ENCODE measurements around the gene CAMK1G. TPM values are rescaled to one million over a fixed set of nuclear protein-coding genes. Genes with fewer than 3 reads are reported as not detected.

Gene CAMK1G
- total and polyA plus RNA-seq, 2 experiments from 2014 or later: 0.11 TPM; not detected in 1

DNA sequence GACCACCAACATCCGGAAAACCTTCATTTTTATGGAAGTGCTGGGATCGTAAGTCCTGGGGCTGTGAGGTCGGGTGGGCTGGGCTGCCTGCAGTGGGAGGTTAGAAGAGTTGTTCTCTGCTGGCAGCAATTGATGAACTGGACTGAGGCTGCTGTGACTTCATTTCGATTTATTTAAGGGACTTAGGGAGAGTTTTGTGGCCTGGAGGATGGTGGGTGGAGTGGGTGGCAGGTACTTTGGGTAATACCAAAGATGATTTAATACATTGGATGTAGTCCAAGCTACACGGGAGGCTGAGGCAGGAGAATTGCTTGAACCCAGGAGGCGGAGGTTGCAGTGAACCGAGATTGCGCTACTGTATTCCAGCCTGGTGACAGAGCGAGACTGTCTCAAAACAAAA, 11.5 kb downstream of the CAMK1G start:
- Histone ChIP-seq H3K79me2 (ENCODE audit: insufficient read depth) (no peaks in the 10 kb centered on the region), H3K9me2 (ENCODE audit: insufficient read depth) (no peaks in the 10 kb centered on the region), H3K9me3 (ENCODE audit: low read depth) (no peaks in the 10 kb centered on the region), H3K4me2 (ENCODE audit: unreplicated experiment) (no peak overlapping the region), H4K20me1 (ENCODE audit: insufficient read depth) (no peaks in the 10 kb centered on the region), H3K27me3 (replicated peaks; ENCODE audit: insufficient read depth) (peaks cover 5% of the 10 kb centered on the region; the same call in 1 of the 2 replicates), H3K27ac (no peak overlapping the region), H2AFZ (no peak overlapping the region), H3K4me1 (ENCODE audit: insufficient read depth) (no peaks in the 10 kb centered on the region), H3K36me3 (ENCODE audit: low read depth) (no peaks in the 10 kb centered on the region), H3F3A (ENCODE audit: insufficient read depth) (no peaks in the 10 kb centered on the region), H3K4me3 (no peak overlapping the region), H3K9ac (no peak overlapping the region)
- no peak for TF ChIP-seq EZH2phosphoT487 (IDR thresholded peaks at IDR 0.05; ENCODE audit: insufficient read depth, low read depth)
- no peak for DNase-seq
- 62 to 70% methylated on average over 9 of the region's 9 CpGs for WGBS, 2 experiments (ENCODE audit: low coverage in 1 of 2, low lambda C conversion rate in 2 of 2, missing lambda C conversion rate in 2 of 2)
- in situ Hi-C loops (cut with MboI): loop anchor here (25.0 kb wide), 1 partner anchor 392 kb away; no protein-coding TSS in a partner anchor

DNA sequence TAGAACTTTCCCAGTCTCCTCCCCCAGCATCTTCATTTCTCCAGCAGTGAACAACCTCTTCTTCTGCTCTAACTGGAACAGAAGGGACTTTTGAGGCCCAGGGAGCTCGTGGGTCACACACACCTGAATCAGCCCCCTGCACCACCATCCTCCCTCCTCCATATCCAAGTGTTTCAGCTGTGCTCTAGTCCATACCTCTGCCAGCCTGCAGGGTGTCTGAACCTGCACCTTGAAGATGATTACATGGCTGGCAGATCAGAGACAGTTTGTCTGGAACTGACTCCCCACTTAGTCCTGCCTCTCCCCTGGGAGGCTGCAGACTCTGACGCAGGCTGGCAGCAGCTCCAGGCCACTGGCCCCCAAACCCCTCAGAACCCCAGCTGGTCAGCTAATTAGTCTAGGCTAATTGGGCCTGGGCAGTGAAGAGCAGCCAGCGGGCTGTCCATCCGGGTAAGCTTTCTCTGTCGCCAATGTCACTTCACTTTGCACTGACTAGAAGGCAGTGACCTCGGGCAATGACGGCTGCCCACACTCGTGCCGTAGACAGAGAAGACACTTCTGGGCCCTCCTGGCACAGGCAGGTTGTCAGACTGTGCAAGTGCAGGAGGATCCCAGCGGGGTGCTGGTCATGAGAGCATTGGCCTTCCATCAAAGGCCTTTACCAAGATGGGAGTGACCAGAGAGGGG, 12.2 kb downstream of the CAMK1G start:
- in situ Hi-C loops (cut with MboI): loop anchor here (25.0 kb wide), 1 partner anchor 392 kb away; no protein-coding TSS in a partner anchor
- Histone ChIP-seq H3F3A (ENCODE audit: insufficient read depth) (no peaks in the 10 kb centered on the region), H3K9me2 (ENCODE audit: insufficient read depth) (no peaks in the 10 kb centered on the region), H3K27ac (no peak overlapping the region), H3K79me2 (ENCODE audit: insufficient read depth) (no peaks in the 10 kb centered on the region), H3K27me3 (replicated peaks; ENCODE audit: insufficient read depth) (peaks cover 5% of the 10 kb centered on the region; the same call in 1 of the 2 replicates), H3K9ac (no peak overlapping the region), H3K36me3 (ENCODE audit: low read depth) (no peaks in the 10 kb centered on the region), H3K4me2 (ENCODE audit: unreplicated experiment) (no peak overlapping the region), H3K4me1 (ENCODE audit: insufficient read depth) (no peaks in the 10 kb centered on the region), H2AFZ (no peak overlapping the region), H3K4me3 (no peak overlapping the region), H4K20me1 (ENCODE audit: insufficient read depth) (no peaks in the 10 kb centered on the region), H3K9me3 (ENCODE audit: low read depth) (no peaks in the 10 kb centered on the region)
- WGBS, 2 experiments (ENCODE audit: low coverage in 1 of 2, low lambda C conversion rate in 2 of 2, missing lambda C conversion rate in 2 of 2): 44 to 55% methylated on average over 10 of the region's 10 CpGs
- DNase-seq: no peak
- TF ChIP-seq EZH2 (IDR thresholded peaks at IDR 0.05; ENCODE audit: insufficient read depth, poor library complexity, severe bottlenecking) (no peak), EZH2phosphoT487 (IDR thresholded peaks at IDR 0.05; ENCODE audit: insufficient read depth, low read depth) (no peak)

DNA sequence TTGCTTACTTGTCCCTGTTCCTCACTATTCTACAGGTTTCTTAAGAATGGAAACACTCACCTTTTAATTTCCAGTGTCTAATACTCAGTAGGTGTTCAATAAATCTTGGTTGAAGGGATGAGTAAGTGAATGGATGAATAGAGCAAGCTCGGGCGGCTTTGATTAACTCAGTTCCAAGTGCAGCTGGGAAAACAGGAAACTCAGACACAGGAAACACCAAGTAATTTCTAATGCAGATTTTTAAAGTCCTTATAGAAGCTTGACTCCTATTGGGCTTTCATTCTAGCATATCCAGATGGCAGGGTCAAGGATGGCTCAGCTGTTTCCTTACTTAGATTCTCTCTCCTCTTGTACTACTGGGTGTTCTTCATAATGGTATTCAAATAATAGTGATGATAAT, 14.0 kb downstream of the CAMK1G start:
- Histone ChIP-seq H3K79me2 (ENCODE audit: insufficient read depth) (no peaks in the 10 kb centered on the region), H3K27me3 (replicated peaks; ENCODE audit: insufficient read depth) (peaks cover 5% of the 10 kb centered on the region; the same call in 1 of the 2 replicates), H3F3A (ENCODE audit: insufficient read depth) (no peaks in the 10 kb centered on the region), H4K20me1 (ENCODE audit: insufficient read depth) (no peaks in the 10 kb centered on the region), H3K9me3 (ENCODE audit: low read depth) (no peaks in the 10 kb centered on the region), H3K4me3 (no peak overlapping the region), H3K36me3 (ENCODE audit: low read depth) (no peaks in the 10 kb centered on the region), H3K27ac (no peak overlapping the region), H3K4me1 (ENCODE audit: insufficient read depth) (no peaks in the 10 kb centered on the region), H3K9ac (no peak overlapping the region), H3K4me2 (ENCODE audit: unreplicated experiment) (no peak overlapping the region), H3K9me2 (ENCODE audit: insufficient read depth) (no peaks in the 10 kb centered on the region), H2AFZ (no peak overlapping the region)
- TF ChIP-seq EZH2 (IDR thresholded peaks at IDR 0.05; ENCODE audit: insufficient read depth, poor library complexity, severe bottlenecking): no peak
- TF ChIP-seq EZH2phosphoT487 (IDR thresholded peaks at IDR 0.05; ENCODE audit: insufficient read depth, low read depth): no peak
- in situ Hi-C loops (cut with MboI): loop anchor here (25.0 kb wide), 1 partner anchor 390 kb away; no protein-coding TSS in a partner anchor
- DNase-seq: no peak
- WGBS, 2 experiments (ENCODE audit: low coverage in 1 of 2, low lambda C conversion rate in 2 of 2, missing lambda C conversion rate in 2 of 2): 84 to 85% methylated on average over 2 of the region's 2 CpGs

DNA sequence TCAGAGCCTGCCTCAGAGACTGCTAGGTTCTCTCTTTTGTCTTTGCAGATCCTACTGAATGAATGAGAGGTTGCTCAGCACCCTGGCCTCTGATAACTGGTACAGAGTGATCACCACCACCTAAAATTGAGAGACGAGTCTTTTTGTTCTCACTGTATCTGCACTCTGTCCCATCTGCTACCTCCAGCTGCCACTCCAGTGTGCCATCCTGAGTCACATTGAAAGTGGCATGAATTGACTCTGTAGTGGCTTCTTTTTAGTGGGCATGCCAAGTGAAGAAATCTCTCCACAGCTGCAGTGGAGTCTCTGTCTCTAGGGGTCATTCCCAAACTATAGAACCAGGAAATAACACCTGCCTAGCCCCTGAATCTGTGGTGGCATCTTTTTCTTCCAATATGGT, 14.7 kb downstream of the CAMK1G start:
- Histone ChIP-seq H3K4me1 (ENCODE audit: insufficient read depth) (no peaks in the 10 kb centered on the region), H2AFZ (no peak overlapping the region), H3K9ac (no peak overlapping the region), H3K27me3 (replicated peaks; ENCODE audit: insufficient read depth) (no peaks in the 10 kb centered on the region; the same call in 1 of the 2 replicates), H3F3A (ENCODE audit: insufficient read depth) (no peaks in the 10 kb centered on the region), H3K9me2 (ENCODE audit: insufficient read depth) (no peaks in the 10 kb centered on the region), H3K4me2 (ENCODE audit: unreplicated experiment) (no peak overlapping the region), H3K4me3 (no peak overlapping the region), H3K79me2 (ENCODE audit: insufficient read depth) (no peaks in the 10 kb centered on the region), H3K36me3 (ENCODE audit: low read depth) (no peaks in the 10 kb centered on the region), H4K20me1 (ENCODE audit: insufficient read depth) (no peaks in the 10 kb centered on the region), H3K9me3 (ENCODE audit: low read depth) (no peaks in the 10 kb centered on the region), H3K27ac (no peak overlapping the region)
- no peak for TF ChIP-seq EZH2 (IDR thresholded peaks at IDR 0.05; ENCODE audit: insufficient read depth, poor library complexity, severe bottlenecking)
- TF ChIP-seq EZH2phosphoT487 (IDR thresholded peaks at IDR 0.05; ENCODE audit: insufficient read depth, low read depth): no peak
- DNase-seq: no peak
- in situ Hi-C loops (cut with MboI): loop anchor here (25.0 kb wide), 1 partner anchor 389 kb away; no protein-coding TSS in a partner anchor
- WGBS, 2 experiments (ENCODE audit: low coverage in 1 of 2, low lambda C conversion rate in 2 of 2, missing lambda C conversion rate in 2 of 2): 75 to 81% methylated on average over 1 of the region's 1 CpG
